HL-60 (cell line): ENCODE data around the gene DNAH14.

ENCODE experiments used
- DNase-seq, 2 experiments: peaks; one replicate each; pipeline ENCODE4 v3.0.0-alpha.2; 2010 to 2020; ENCODE audit warnings: low read depth in 1 of 2, low spot score in 1 of 2
- H3K27ac ChIP-seq: fragments of 250-450 bp; sonication (Bioruptor Pico); replicated peaks from 2 replicates; pipeline ENCODE4 v1.5.1; 2020; ENCODE audit warnings: mild to moderate bottlenecking, moderate library complexity
- H3K27me3 ChIP-seq: fragments of 250-450 bp; sonication (Bioruptor Pico); 2 replicates; pipeline ENCODE4 v1.5.1; 2021; ENCODE audit warnings: mild to moderate bottlenecking, moderate library complexity; ENCODE audit not compliant: insufficient read depth, poor library complexity, severe bottlenecking
- H3K4me3 ChIP-seq: replicated peaks from 2 replicates; pipeline ENCODE4 v1.5.1; 2011; ENCODE audit warnings: mild to moderate bottlenecking, control low read depth, low read length; ENCODE audit not compliant: insufficient read depth
- GABPA ChIP-seq: IDR thresholded peaks from 2 replicates; pipeline ENCODE4 v1.6.1; 2012; ENCODE audit warnings: low read depth
- POLR2AphosphoS5 ChIP-seq: IDR thresholded peaks from 2 replicates; pipeline ENCODE4 v1.6.1; 2012; ENCODE audit warnings: low read depth
- SPI1 ChIP-seq: IDR thresholded peaks from 2 replicates; pipeline ENCODE4 v1.6.1; 2012; ENCODE audit warnings: low read depth, mild to moderate bottlenecking, borderline replicate concordance
- TF ChIP-seq, protein P1 (sequence below): IDR thresholded peaks from 2 replicates; pipeline ENCODE4 v1.6.1; 2012; ENCODE audit warnings: low read depth; ENCODE audit not compliant: insufficient replicate concordance
- TF ChIP-seq, protein P2 (sequence below): IDR thresholded peaks from one replicate; pipeline ENCODE4 v1.5.1; 2011; ENCODE audit warnings: low read length, control low read depth, inconsistent platforms; ENCODE audit not compliant: insufficient read depth

The DNAH14 gene

DNA sequence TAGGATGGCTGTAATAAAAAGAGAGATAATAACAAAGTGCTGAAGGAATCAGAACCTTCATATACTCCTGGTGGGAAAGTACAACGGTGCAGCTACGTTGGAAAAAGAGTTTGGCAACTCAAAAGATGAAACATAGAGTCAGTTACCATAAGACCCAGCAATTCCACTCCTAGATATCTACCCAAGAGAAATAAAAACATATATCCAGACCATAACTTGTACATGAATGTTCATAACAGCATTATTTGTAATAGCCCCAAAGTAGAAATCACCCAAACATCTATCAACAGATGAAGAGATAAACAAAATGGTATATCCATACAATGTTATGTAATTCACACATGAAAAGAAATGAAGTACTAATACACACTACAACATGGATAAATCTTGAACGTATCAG is 30.5 kb upstream of the DNAH14 start:
- TF ChIP-seq SPI1 (no peak), GABPA (no peak), POLR2AphosphoS5 (no peak)
- TF ChIP-seq, protein P1, sequence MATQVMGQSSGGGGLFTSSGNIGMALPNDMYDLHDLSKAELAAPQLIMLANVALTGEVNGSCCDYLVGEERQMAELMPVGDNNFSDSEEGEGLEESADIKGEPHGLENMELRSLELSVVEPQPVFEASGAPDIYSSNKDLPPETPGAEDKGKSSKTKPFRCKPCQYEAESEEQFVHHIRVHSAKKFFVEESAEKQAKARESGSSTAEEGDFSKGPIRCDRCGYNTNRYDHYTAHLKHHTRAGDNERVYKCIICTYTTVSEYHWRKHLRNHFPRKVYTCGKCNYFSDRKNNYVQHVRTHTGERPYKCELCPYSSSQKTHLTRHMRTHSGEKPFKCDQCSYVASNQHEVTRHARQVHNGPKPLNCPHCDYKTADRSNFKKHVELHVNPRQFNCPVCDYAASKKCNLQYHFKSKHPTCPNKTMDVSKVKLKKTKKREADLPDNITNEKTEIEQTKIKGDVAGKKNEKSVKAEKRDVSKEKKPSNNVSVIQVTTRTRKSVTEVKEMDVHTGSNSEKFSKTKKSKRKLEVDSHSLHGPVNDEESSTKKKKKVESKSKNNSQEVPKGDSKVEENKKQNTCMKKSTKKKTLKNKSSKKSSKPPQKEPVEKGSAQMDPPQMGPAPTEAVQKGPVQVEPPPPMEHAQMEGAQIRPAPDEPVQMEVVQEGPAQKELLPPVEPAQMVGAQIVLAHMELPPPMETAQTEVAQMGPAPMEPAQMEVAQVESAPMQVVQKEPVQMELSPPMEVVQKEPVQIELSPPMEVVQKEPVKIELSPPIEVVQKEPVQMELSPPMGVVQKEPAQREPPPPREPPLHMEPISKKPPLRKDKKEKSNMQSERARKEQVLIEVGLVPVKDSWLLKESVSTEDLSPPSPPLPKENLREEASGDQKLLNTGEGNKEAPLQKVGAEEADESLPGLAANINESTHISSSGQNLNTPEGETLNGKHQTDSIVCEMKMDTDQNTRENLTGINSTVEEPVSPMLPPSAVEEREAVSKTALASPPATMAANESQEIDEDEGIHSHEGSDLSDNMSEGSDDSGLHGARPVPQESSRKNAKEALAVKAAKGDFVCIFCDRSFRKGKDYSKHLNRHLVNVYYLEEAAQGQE = no peak
- TF ChIP-seq, protein P2, sequence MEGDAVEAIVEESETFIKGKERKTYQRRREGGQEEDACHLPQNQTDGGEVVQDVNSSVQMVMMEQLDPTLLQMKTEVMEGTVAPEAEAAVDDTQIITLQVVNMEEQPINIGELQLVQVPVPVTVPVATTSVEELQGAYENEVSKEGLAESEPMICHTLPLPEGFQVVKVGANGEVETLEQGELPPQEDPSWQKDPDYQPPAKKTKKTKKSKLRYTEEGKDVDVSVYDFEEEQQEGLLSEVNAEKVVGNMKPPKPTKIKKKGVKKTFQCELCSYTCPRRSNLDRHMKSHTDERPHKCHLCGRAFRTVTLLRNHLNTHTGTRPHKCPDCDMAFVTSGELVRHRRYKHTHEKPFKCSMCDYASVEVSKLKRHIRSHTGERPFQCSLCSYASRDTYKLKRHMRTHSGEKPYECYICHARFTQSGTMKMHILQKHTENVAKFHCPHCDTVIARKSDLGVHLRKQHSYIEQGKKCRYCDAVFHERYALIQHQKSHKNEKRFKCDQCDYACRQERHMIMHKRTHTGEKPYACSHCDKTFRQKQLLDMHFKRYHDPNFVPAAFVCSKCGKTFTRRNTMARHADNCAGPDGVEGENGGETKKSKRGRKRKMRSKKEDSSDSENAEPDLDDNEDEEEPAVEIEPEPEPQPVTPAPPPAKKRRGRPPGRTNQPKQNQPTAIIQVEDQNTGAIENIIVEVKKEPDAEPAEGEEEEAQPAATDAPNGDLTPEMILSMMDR = no peak
- Histone ChIP-seq H3K4me3 (no peak overlapping the region), H3K27ac (no peak overlapping the region), H3K27me3 (peaks cover 2% of the 10 kb centered on the region)
- no peak for DNase-seq

DNA sequence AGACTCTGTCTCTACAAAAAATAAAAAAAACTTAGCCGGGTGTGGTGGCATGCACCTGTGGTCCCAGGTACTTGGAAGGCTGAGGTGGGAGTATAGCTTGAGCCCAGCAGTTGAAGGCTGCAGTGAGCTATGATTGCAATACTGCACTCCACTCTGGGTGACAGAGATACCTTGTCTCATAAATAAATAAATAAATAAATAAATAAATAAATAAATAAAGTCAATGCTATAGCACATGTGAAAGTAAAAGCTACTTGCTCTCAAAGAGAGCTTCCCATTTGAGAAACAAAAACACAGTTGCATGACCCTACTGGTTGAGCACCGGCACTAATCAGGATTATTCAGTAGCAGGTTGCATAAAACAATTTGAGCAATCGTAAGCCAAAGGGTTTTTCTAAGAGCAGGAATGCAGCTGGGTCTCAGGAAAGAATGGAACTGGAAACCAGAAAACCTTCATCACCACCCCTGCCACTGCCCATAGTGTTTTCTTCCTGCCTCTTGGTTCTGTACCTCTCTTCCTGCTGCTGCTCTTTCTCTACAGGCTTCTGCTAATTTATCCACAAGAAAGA is 29.3 kb upstream of the DNAH14 start:
- H3K27me3 ChIP-seq = peaks cover 2% of the 10 kb centered on the region

DNA sequence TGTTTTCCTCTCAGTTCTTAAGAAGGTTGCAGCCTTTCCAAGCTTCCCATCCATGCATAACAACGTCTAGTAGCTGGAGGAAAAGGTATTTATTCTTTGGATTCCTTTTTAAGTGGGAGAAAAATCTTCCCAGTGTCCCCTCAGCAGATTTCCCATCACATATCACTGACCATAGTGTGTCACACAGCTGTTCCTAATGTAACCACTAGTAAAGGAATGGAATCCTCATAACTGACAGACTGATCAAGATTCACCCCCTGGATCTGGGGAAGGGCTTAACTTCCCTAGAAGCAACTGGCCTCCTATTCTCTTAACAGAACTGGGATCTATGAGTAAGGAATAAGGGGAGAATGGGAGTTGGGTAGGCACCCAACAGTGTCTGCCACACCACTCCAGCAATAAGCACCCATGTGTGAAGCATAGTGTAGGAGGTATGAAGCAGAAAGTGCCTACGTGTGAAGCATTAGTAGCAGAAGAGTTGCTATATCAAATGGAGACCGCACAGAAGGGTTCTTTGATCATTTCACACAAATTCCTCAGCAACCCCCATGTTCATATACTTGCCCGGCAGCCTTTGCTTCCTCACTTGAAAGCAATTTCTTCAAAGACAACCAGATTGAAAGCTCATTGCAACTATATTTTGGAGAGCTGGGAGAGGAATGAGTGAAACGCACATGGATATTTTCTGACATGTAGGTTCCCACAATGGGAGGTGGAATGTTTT is 28.2 kb upstream of the DNAH14 start:
- Histone ChIP-seq H3K27ac (no peak overlapping the region), H3K27me3 (peaks cover 2% of the 10 kb centered on the region), H3K4me3 (no peak overlapping the region)
- TF ChIP-seq, protein P2 = no peak
- TF ChIP-seq, protein P1 = no peak
- no peak for TF ChIP-seq SPI1
- TF ChIP-seq GABPA = no peak
- TF ChIP-seq POLR2AphosphoS5 = no peak
- DNase-seq = no peak

More for the DNA sequence above, 29.3 kb upstream of the DNAH14 start:
- TF ChIP-seq, protein P1 = no peak
- TF ChIP-seq POLR2AphosphoS5 = no peak
- TF ChIP-seq, protein P2 = no peak
- TF ChIP-seq SPI1 = no peak
- TF ChIP-seq GABPA = no peak
- H3K27ac ChIP-seq = no peak overlapping the region
- no peak for DNase-seq
- no peak overlapping the region for H3K4me3 ChIP-seq
